Measurements from ENCODE around the gene MRTO4. TPM values are rescaled to one million over a fixed set of nuclear protein-coding genes. Genes with fewer than 3 reads are reported as not detected.
A peak's percentile ranks its signal among the peaks of the same experiment; 100 is the strongest.
"Not testable (repeated sequence)": the region's sequence is repeated elsewhere in the genome, so short reads cannot be mapped to it uniquely, and the experiment has no call there.

The MRTO4 gene
- total RNA-seq, 1 experiment from 2014 or later: 15.4 TPM

DNA sequence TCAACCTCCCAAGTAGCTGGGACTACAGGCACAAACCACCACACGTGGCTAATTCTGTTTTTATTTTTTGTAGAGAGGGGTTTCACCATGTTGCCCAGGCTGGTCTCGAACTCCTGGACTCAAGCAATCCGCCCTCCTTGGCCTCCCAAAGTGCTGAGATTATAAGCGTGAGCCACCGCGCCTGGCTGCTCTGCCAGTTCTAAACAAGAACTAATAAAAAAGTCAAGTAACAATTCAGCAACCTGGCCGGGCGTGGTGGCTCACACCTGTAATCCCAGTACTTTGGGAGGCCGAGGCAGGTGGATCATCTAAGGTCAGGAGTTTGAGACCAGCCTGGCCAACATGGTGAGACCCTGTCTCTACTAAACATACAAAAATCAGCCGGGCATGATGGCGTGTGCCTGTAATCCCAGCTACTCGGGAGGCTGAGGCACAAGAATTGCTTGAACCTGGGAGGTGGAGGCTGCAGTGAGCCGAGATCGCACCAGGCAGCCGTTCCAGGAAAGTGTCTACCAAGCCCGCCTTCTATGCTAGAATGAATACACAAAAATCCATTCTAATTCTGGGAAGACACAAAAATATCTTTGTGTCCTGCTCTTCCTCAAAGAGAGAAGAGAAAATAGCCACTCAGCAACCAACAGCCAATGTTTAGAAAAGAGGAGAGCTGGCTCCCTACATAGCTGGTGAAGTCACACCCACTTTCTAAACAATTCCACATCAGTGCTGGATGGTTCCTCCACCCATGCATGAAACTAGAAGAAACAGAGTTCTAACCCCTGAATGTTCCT is 19.7 kb upstream of the MRTO4 start:
- not testable (repeated sequence) for H3K4me2 ChIP-seq (ENCODE audit: low read depth, low read length, poor library complexity, severe bottlenecking); H2AFZ ChIP-seq (ENCODE audit: low read length); H3K9me2 ChIP-seq (replicated peaks; ENCODE audit: insufficient read depth, low read length); H3K9me3 ChIP-seq (ENCODE audit: low read length); H3K27ac ChIP-seq (ENCODE audit: low read length); H3K4me3 ChIP-seq (ENCODE audit: low read length); H3K9ac ChIP-seq (ENCODE audit: low read length); H3K27me3 ChIP-seq (ENCODE audit: low read length); DNase-seq; H4K20me1 ChIP-seq (ENCODE audit: insufficient read depth, low read depth, low read length); H3K79me2 ChIP-seq (ENCODE audit: low read length); H3K4me1 ChIP-seq (ENCODE audit: low read length)
- H3K36me3 ChIP-seq (ENCODE audit: insufficient read depth, low read length): peaks cover 34% of the 10 kb centered on the region

DNA sequence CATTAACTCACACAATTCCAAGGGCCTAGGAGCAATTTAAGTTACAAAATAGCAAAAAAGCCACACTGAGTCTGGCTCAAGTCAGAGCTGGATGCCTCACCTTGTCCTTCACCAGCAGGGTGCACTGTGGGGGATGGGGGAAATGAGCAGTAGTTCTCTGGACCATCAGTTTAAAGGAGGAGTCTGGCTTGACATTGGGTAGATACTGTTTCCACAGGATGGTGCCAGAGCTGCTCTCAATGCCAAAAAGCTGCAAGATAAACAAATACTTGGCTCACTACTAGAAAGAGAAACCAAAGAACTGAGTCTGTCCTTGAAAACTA is 19.1 kb upstream of the MRTO4 start:
- Histone ChIP-seq H3K4me3 (ENCODE audit: low read length) (no peak overlapping the region), H3K27me3 (ENCODE audit: low read length) (no peaks in the 10 kb centered on the region), H3K9ac (ENCODE audit: low read length) (no peak overlapping the region), H3K9me3 (ENCODE audit: low read length) (no peaks in the 10 kb centered on the region), H3K27ac (ENCODE audit: low read length) (no peak overlapping the region), H3K79me2 (ENCODE audit: low read length) (peaks cover 8% of the 10 kb centered on the region; the same call in 1 of the 2 replicates), H3K4me2 (ENCODE audit: low read depth, low read length, poor library complexity, severe bottlenecking) (no peak overlapping the region), H4K20me1 (ENCODE audit: insufficient read depth, low read depth, low read length) (no peaks in the 10 kb centered on the region), H3K36me3 (ENCODE audit: insufficient read depth, low read length) (peaks cover 30% of the 10 kb centered on the region), H3K9me2 (replicated peaks; ENCODE audit: insufficient read depth, low read length) (no peaks in the 10 kb centered on the region), H2AFZ (ENCODE audit: low read length) (no peak overlapping the region), H3K4me1 (ENCODE audit: low read length) (no peaks in the 10 kb centered on the region)
- peak; percentile 51 for DNase-seq

DNA sequence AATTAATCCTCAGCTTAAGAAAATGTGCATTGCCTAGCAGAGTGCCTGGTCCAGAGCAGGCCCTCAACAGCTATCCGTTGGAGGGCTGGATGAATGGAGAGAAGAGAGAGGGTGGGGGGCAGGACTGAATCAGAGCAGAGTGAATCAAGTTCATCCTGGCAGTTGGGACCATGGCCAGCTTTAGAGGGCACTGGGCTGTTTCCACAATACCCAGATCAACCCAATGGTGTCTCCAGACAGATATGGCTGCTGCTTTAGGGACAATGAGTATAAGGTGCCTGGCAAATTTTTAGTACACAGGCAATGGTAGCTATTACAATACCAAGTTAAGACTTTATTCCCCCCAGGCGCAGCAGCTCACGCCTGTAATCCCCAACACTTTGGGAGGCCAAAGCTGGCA is 17.4 kb upstream of the MRTO4 start:
- Histone ChIP-seq H3K9me3 (ENCODE audit: low read length) (no peaks in the 10 kb centered on the region), H4K20me1 (ENCODE audit: insufficient read depth, low read depth, low read length) (no peaks in the 10 kb centered on the region), H3K27ac (ENCODE audit: low read length) (no peak overlapping the region), H3K4me1 (ENCODE audit: low read length) (no peaks in the 10 kb centered on the region), H2AFZ (ENCODE audit: low read length) (no peak overlapping the region), H3K9me2 (replicated peaks; ENCODE audit: insufficient read depth, low read length) (no peaks in the 10 kb centered on the region), H3K4me3 (ENCODE audit: low read length) (no peak overlapping the region), H3K9ac (ENCODE audit: low read length) (no peak overlapping the region), H3K4me2 (ENCODE audit: low read depth, low read length, poor library complexity, severe bottlenecking) (no peak overlapping the region), H3K27me3 (ENCODE audit: low read length) (no peaks in the 10 kb centered on the region), H3K79me2 (ENCODE audit: low read length) (0 out of 2 replicates have a peak, but pooled peaks cover 4% of the 10 kb centered on the region), H3K36me3 (ENCODE audit: insufficient read depth, low read length) (peaks cover 32% of the 10 kb centered on the region)
- DNase-seq: no peak

DNA sequence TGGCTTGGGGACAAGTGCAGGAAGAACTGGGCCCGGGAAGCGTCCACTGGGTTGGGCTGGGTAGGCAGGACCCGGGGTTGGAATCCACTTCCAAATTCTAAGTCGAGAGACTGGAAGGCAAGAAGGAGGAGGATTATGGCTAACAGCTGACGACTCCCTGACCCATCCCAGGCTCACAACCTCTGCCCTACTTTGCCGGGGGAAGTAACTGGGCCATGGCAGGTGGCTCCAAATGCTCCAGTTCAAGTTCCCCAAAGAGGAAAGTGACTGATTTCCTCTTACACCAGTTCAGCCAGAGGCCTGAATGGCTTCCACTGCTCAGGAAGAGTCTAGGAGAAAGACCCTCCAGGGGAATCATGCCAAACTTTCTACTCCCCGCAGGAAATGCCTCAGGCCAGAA is 11.7 kb upstream of the MRTO4 start:
- Histone ChIP-seq H3K4me1 (ENCODE audit: low read length) (peaks cover 16% of the 10 kb centered on the region), H3K4me2 (ENCODE audit: low read depth, low read length, poor library complexity, severe bottlenecking) (no peak overlapping the region), H3K27me3 (ENCODE audit: low read length) (no peaks in the 10 kb centered on the region), H2AFZ (ENCODE audit: low read length) (no peak overlapping the region), H3K79me2 (ENCODE audit: low read length) (peaks cover 18% of the 10 kb centered on the region), H3K36me3 (ENCODE audit: insufficient read depth, low read length) (peaks cover 42% of the 10 kb centered on the region), H4K20me1 (ENCODE audit: insufficient read depth, low read depth, low read length) (peaks cover 5% of the 10 kb centered on the region; the same call in 1 of the 2 replicates), H3K9ac (ENCODE audit: low read length) (no peak overlapping the region), H3K27ac (ENCODE audit: low read length) (0 out of 2 replicates have a peak overlapping the region, but pooled peaks have one; percentile 82), H3K9me2 (replicated peaks; ENCODE audit: insufficient read depth, low read length) (no peaks in the 10 kb centered on the region), H3K4me3 (ENCODE audit: low read length) (no peak overlapping the region), H3K9me3 (ENCODE audit: low read length) (no peaks in the 10 kb centered on the region)
- DNase-seq: no peak

DNA sequence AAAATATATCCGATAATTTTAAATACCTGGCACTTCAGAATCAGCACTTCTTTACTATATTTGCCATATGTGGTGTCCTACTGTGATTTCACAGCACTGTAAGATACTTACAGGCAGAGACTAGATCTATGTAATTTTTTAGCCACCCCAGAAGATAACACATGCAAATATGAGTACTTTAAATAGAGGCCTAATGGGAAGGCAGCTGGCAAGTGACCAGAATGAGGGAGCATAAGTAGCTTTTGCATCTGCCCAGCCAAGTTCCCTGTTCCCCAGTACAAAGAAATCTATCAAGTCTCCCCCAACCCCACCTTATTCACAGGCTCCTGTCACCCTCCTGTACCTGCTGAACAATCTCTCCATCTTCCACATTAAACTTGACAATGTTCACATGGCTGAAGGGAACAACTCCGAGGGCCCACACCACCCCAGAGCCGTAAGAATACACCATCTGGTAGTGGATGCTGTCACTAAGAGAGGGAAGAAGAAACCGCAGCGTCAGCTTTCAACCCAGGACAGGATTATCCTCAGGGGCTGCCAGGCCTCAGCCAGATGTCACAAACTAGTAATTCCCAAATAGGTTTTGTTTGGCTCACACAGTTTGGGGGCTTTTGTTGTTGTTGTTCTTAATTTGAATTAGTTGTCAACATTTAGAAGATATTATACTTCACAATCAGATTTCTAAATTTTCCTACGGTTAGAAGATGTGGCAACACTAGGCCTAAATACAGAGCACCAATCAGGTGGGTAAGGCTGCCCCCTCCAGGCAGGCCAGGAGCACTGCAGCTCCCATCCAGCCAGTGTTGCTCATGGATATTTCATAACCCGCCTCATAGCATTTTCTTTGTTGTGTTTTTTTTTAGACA is 10.7 kb upstream of the MRTO4 start:
- Histone ChIP-seq H3K27ac (ENCODE audit: low read length) (peak overlapping the region; percentile 82), H3K4me3 (ENCODE audit: low read length) (peak overlapping the region; percentile 33; the same call in 1 of the 2 replicates), H3K9me3 (ENCODE audit: low read length) (no peaks in the 10 kb centered on the region), H3K4me2 (ENCODE audit: low read depth, low read length, poor library complexity, severe bottlenecking) (peak overlapping the region; percentile 67), H2AFZ (ENCODE audit: low read length) (no peak overlapping the region), H3K79me2 (ENCODE audit: low read length) (peaks cover 22% of the 10 kb centered on the region), H4K20me1 (ENCODE audit: insufficient read depth, low read depth, low read length) (peaks cover 5% of the 10 kb centered on the region; the same call in 1 of the 2 replicates), H3K9ac (ENCODE audit: low read length) (peak overlapping the region; percentile 68), H3K9me2 (replicated peaks; ENCODE audit: insufficient read depth, low read length) (no peaks in the 10 kb centered on the region), H3K27me3 (ENCODE audit: low read length) (no peaks in the 10 kb centered on the region), H3K36me3 (ENCODE audit: insufficient read depth, low read length) (peaks cover 42% of the 10 kb centered on the region), H3K4me1 (ENCODE audit: low read length) (peaks cover 16% of the 10 kb centered on the region)
- peak; percentile 85 for DNase-seq

DNA sequence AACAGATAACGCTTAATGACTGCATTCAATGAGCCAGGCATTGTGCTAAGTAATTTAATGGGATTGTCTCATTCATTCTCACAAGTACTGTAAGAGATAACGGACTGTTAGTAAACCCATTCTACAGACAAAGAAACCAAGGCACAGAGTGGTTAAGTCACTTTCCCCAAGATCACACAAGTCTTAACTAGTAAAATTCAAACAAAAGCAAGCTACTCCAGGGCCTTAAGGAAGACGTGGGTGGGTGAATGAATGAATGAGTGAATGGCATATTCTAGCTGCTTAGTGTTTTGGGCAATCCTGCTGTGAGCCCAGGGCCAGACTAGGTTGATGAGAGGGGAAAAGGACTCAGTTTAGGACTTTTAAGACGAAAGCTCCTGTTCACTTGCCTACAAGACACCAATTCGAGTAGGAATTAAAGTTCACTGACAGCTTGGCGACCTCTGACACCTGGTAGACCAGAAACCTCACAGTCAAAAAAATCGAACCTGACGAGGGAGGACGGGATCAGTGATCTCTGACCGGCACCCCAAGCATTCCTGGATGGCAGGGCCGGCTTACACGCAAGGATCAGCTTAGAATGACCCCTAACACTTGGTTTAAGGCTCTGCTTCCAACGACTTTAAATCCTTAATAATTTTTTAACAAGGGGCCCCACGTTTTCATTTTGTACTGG is 838 bp upstream of the MRTO4 start:
- H3K27me3 ChIP-seq (ENCODE audit: low read length): no peaks in the 10 kb centered on the region
- H3K4me1 ChIP-seq (ENCODE audit: low read length): peaks cover 49% of the 10 kb centered on the region
- DNase-seq: peak; percentile 49
- H3K36me3 ChIP-seq (ENCODE audit: insufficient read depth, low read length): peaks cover 16% of the 10 kb centered on the region; the same call in 1 of the 2 replicates
- no peaks in the 10 kb centered on the region for H3K9me2 ChIP-seq (replicated peaks; ENCODE audit: insufficient read depth, low read length)
- peak overlapping the region; percentile 83 for H3K9ac ChIP-seq (ENCODE audit: low read length)
- H3K9me3 ChIP-seq (ENCODE audit: low read length): no peaks in the 10 kb centered on the region
- peak overlapping the region; percentile 76; the same call in 1 of the 2 replicates for H3K27ac ChIP-seq (ENCODE audit: low read length)
- H2AFZ ChIP-seq (ENCODE audit: low read length): peak overlapping the region; percentile 30; the same call in 1 of the 2 replicates
- H3K4me2 ChIP-seq (ENCODE audit: low read depth, low read length, poor library complexity, severe bottlenecking): peak overlapping the region; percentile 89
- peaks cover 29% of the 10 kb centered on the region for H4K20me1 ChIP-seq (ENCODE audit: insufficient read depth, low read depth, low read length)
- peaks cover 99% of the 10 kb centered on the region for H3K79me2 ChIP-seq (ENCODE audit: low read length)
- H3K4me3 ChIP-seq (ENCODE audit: low read length): peak overlapping the region; percentile 77

DNA sequence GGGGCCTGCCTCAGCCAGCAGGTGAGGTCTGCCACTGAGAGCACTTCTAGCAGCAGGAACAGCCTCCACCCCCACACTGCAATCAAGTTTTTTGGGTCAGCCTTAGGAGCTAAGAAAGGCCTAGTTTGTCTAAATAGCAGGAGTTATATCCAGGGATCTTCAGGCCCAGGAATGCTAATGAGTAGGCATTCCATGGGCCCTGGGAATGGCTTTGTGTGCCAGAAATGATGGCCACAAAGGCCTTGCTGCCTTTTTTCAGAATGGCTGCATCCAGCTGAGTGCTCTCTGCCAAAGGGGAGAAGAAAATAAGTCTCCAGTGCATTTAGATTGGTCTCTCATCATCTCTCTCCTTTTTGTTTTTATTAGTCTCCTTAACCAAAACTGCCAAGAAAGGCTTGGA is 2.8 kb downstream of the MRTO4 start:
- H3K27me3 ChIP-seq (ENCODE audit: low read length): no peaks in the 10 kb centered on the region
- H3K36me3 ChIP-seq (ENCODE audit: insufficient read depth, low read length): peaks cover 32% of the 10 kb centered on the region; the same call in 1 of the 2 replicates
- H3K9me3 ChIP-seq (ENCODE audit: low read length): no peaks in the 10 kb centered on the region
- H3K4me2 ChIP-seq (ENCODE audit: low read depth, low read length, poor library complexity, severe bottlenecking): peak overlapping the region; percentile 89
- no peak overlapping the region for H2AFZ ChIP-seq (ENCODE audit: low read length)
- H3K9me2 ChIP-seq (replicated peaks; ENCODE audit: insufficient read depth, low read length): no peaks in the 10 kb centered on the region
- no peak overlapping the region for H3K27ac ChIP-seq (ENCODE audit: low read length)
- peaks cover 60% of the 10 kb centered on the region for H3K4me1 ChIP-seq (ENCODE audit: low read length)
- H3K9ac ChIP-seq (ENCODE audit: low read length): peak overlapping the region; percentile 83
- no peak for DNase-seq
- H3K79me2 ChIP-seq (ENCODE audit: low read length): peaks cover 73% of the 10 kb centered on the region
- peaks cover 29% of the 10 kb centered on the region for H4K20me1 ChIP-seq (ENCODE audit: insufficient read depth, low read depth, low read length)
- H3K4me3 ChIP-seq (ENCODE audit: low read length): 0 out of 2 replicates have a peak overlapping the region, but pooled peaks have one; percentile 77

All from Karpas-422 (cell line).